ENCODE data around the gene DAP.

- TF ChIP-seq AR (CRISPR knock-in tag; IDR thresholded peaks at IDR 0.05) (no peak), CTCF (IDR thresholded peaks at IDR 0.05) (no peak), ATF1 (CRISPR knock-in tag; IDR thresholded peaks at IDR 0.05) (no peak), NR2C2 (CRISPR knock-in tag; IDR thresholded peaks at IDR 0.05) (no peak), ZNF121 (CRISPR knock-in tag; IDR thresholded peaks at IDR 0.05) (no peak), GABPB1 (CRISPR knock-in tag; IDR thresholded peaks at IDR 0.05) (no peak), IRF2 (CRISPR knock-in tag; IDR thresholded peaks at IDR 0.05; ENCODE audit: borderline replicate concordance, low read depth) (no peak), TP53 (CRISPR knock-in tag; IDR thresholded peaks at IDR 0.05) (no peak), ELF4 (CRISPR knock-in tag; IDR thresholded peaks at IDR 0.05; ENCODE audit: low read depth) (no peak), NFATC4 (CRISPR knock-in tag; IDR thresholded peaks at IDR 0.05) (no peak), KAT7 (CRISPR knock-in tag; IDR thresholded peaks at IDR 0.05; ENCODE audit: borderline replicate concordance) (no peak), MAX (CRISPR knock-in tag; IDR thresholded peaks at IDR 0.05) (no peak), CREB1 (CRISPR knock-in tag; IDR thresholded peaks at IDR 0.05) (no peak)
These were observed 12.0 kb upstream of the DAP start for GRCh38 chr5:10772901-10773585.
